Stimulated activated CD8-positive, alpha-beta memory T cell treated with anti-CD3 and anti-CD28 coated beads, Interleukin-15, amount 100 ng/mL, for 4 hours (primary cell): ENCODE data around the gene MRPS14.
"Not testable (repeated sequence)": the region's sequence is repeated elsewhere in the genome, so short reads cannot be mapped to it uniquely, and the experiment has no call there.

Experiments
- DNase-seq, 2 donors: peaks; one replicate each; pipeline ENCODE4 v3.0.0-alpha.2; 2020; ENCODE audit warnings: low read depth in 2 of 2

The MRPS14 gene

DNA sequence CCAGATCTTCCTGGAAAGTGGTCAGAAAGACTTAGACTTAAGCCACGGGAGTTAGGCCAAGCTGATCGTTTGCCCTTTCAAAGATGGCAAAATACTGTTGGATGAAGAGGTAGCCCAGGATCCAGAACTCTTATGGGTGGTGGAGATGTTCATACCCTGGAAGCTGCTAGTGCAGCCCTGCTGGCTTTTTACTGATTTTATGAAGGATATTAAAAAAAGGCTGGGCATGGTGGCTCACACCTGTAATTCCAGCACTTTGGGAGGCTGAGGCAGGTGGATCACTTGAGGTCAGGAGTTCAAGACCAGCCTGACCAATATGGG is 657 bp upstream of the MRPS14 start:
- DNase-seq, result not testable (repeated sequence)

DNA sequence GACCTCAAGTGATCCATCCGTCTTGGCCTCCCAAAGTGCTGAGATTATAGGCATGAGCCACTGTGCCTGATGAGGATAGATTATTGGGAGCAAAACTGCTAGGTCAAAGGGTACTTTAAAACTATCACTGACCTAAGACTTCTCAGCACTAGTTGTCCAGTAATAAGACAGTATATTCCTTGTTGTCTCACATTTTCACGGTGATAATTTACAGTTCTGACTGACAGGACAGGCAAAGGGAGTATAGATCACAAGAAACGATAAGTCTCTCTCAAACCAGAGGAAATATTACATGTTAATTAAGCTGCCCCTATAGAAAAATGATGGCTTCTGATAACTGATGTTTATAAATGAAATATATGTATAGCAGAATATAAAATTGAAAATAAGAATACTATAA is 3.7 kb downstream of the MRPS14 start:
- no peak for DNase-seq

- no peak for DNase-seq
Observed at GRCh38 chr1:175015243-175015642, 8.0 kb downstream of the MRPS14 start.

DNA sequence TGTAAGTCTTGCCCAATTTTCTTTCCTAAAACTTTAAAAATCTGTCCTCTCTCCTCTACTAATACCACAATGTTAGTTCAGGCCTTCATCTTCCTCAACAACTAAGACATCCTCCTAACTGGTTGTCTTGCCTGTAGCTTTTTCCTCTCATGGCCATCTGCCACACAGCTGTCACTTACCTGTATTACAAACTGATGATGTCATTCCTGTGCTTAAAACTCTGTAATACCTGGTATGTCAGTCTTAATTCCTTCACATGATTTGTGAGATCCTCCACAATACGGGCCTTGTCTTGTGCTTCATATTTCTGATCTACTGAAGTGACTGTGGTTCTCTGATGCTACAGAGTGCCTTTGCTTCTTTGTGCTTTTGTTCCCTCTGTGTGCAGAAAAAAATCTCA is 9.8 kb downstream of the MRPS14 start:
- no peak for DNase-seq

GRCh38 chr1:175009532-175009931 is 13.7 kb downstream of the MRPS14 start:
- no peak for DNase-seq

GRCh38 chr1:175005085-175005783 is 18.0 kb downstream of the MRPS14 start:
- DNase-seq, result no peak

GRCh38 chr1:175003521-175003920 is 19.7 kb downstream of the MRPS14 start:
- DNase-seq, result no peak

DNA sequence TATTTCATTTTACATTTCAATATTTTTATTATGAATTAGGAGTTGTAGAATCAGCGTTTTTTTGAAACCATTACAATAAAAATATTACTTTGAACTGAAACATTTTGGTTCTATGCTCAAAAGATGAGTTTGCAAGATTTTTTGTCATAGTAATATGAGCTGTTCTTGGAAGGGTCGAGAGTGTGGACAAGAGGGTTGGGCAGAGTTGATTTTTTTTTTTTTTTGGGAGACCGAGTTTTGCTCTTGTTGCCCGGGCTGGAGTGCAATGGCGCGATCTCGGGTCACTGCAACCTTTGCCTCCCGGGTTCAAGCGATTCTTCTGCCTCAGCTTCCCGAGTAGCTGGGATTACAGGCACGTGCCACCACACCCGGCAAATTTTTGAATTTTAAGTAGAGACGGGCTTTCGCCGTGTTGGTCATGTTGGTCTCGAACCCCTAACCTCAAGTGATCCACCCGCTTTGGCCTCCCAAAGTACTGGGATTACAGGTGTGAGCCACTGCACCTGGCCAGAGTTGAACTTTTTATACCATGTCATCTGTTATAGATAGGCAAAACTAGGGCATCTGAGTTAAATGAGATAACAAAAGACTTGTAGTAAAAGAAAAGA is 20.2 kb downstream of the MRPS14 start:
- DNase-seq, result no peak

DNA sequence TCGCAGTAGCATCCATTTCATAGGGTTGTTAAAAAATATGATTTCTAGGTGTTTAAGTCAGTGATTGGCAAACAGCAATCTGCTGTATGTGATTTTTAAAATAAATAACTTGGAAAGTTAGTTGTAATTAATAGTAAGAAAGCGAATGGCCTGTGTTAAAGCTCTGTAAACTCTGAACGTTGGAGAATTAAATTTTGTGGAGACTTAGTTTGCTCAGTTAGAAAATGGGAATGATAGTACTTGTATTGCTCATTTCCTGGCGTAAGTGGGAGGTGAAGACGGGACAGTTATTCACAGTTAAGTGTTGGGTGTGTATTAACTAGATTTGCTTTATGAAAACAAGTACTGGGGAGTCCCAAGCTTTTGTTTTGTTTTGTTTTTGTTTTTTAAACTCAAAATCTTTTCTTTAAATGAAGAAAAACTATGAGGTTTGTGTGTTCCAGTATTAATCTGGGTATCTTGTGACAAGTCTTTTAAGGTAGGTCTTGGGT is 22.5 kb downstream of the MRPS14 start:
- no peak for DNase-seq

DNA sequence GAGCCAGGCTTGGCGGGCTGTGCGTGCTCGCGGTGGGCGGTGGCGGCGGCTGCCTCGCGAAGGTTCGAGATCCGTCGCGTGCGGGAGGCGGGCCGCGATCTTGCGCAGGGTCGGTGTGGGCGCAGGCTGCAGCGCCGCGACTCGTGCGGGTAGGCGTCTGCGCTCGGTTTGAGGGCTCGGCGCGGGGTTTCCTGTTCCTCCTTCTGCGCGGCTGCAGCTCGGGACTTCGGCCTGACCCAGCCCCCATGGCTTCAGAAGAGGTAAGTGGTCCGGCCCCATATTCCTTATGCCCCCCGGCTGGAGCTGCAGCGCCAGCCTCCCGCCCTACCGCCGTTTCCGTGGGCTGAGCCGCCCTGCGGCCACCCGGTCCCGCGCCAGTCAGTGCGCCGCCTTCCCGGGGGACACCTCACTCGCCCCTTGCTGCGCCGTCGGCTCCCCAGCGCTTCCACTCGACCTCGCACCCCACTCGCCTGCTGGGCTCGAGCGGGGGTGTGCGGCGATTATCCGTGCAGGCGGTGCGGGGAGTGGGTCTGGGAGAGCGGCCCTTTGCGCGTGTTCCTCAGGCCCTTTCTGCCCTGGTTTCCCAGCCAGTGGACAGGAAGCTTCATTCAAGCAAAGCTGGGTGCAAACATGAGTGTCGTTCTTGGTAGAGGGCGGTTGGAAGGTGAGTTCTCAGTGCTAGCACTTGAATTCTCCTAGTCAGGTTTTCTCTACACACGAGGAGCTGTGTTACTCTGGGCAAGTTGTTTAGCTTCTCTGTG is 23.1 kb downstream of the MRPS14 start, which contains the start of gene CACYBP:
Gene CACYBP, plus strand, starts transcription at position 12 of the 761 bp plus-strand sequence. Its CDS starts 234 bp downstream, at position 246.
- DNase-seq, result peak in 1 of 2 donors; percentile 6

DNA sequence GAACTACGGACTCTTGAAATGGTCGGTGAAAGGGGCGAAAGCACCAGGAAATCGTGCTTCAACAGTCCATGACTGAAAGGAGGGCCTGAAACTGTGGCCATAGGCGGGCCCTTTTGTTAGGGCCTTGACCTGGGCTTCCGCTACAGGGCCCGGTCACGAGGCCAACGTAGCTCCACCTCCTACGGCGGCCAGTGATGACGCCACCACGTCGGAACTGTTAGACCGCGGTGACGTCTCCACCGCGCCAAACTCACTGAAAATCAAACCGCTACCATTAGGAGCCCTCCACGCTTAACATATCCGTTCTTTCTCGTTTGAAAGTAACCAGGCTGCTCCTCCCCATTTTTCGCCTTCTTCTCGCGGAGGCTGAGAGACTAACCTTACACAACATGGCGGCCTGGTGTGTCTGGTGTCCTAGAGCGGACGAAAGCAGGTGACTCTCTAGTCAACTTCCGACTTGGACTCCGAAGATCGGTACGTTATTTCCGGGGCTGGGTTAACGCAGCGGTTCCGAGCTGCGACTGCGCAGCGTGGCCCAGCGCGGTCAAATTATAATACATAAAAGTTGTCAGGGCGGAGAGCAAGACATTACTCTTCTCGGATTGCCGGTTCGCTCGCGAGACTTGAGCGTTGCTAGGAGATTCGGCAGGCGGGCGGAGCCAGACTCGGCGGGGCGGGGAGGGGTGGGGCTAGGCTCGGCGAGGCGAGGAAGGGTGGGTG is 23.8 kb downstream of the MRPS14 start:
- peak; percentile 93 to 94 for DNase-seq

- DNase-seq, result peak; percentile 7 to 12
Observed at GRCh38 chr1:174998569-174999215, 24.5 kb downstream of the MRPS14 start.

GRCh38 chr1:174997041-174997440 is 26.2 kb downstream of the MRPS14 start:
- no peak for DNase-seq

GRCh38 chr1:174996476-174996875 is 26.7 kb downstream of the MRPS14 start:
- no peak for DNase-seq

- no peak for DNase-seq
Observed at GRCh38 chr1:174995916-174996315, 27.3 kb downstream of the MRPS14 start.

DNA sequence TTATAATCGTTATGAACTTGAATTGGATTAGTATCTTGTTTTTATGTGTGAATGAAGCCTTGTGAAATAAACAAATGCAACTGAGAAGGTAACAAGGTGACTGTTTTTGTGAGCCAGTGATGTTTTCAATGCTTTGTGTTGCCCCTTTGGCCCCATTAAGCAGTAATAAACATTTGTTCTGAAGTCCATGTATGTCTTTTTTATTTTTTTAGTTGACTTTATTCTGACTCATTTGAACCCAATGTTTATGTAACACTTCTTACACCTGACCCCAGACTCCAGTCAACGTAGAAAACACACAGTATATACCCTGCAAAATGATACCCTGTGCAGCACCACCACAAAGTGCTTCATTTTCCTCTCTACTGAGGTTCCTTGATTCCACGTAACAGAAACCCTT is 28.1 kb downstream of the MRPS14 start:
- no peak for DNase-seq

DNA sequence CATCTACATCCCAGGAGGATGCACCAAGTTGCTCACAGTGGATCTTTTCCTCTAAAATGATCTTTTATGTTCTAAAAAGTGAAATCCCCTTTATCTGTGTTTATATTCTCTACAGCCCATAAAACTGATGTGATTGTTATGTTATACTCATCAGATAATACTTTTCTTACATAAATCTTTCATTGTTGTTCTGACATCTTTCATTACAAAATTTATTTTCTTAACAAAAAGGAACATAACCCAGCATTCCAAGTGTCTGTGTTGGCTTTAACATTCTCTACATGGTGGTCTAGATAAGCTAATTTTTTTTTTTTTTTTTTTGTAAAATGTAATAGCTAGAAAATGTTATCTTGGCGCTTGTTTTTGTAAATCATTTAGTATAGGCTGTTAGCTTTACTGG is 31.8 kb downstream of the MRPS14 start:
- DNase-seq, result no peak

DNA sequence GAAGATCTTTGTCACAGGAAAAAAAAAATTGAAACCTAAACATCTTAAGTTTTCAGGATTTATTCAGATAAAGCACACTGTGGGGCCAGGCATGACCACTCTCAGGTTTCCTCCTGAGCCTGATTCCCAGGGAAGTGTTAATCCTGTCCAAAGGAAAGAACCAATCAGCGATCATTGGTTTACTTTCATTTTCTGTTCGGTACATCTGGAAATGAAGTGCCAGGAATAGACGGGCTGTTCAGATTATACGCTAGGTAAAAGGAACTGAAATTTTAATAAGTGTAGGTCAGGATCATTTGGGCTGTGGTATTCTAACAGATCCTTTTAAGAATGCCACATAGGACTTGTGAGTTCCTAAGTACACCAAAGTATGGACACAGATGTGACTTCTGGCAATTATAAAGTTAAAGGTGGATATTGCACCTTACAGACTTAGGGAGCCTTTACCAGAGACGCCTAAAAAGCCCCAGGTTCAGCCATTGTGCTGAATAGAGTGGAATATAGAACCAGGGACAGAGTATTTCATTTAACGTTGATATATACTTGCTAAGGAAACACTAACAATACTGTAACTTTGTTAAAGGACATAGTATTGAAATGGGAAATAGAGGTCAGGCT is 32.7 kb downstream of the MRPS14 start:
- no peak for DNase-seq

GRCh38 chr1:174989536-174990220 is 33.5 kb downstream of the MRPS14 start:
- no peak for DNase-seq

DNA sequence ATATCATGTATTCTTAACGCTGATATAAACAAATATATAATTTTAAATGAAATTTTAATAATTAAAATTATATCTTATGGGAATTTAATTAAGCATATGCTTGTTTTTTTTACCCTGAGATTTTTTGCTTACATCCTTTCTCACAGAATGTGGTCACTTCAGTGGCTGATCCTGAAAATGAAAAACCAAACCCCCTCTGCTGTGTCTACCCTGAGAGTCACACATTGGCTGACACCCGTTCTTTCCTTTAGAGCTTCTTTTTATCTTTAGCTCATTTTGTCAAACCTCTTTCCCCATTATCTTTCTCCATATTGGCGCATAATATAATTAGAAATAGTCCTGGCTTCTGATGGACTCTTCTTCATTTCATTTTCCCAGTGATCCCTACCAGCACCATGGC is 34.2 kb downstream of the MRPS14 start:
- DNase-seq, result no peak

- no peak for DNase-seq
Observed at GRCh38 chr1:174988539-174988938, 34.7 kb downstream of the MRPS14 start.
